ENCODE results near the gene PROSER2. TPM values are rescaled to one million over a fixed set of nuclear protein-coding genes. Genes with fewer than 3 reads are reported as not detected.

Gene PROSER2
- polyA plus RNA-seq, 2 of the 4 experiments (the other 2 are of a cell fraction), result 10.1 to 14.4 TPM

GRCh38 chr10:11773761-11774441, 49.3 kb upstream of the PROSER2 start (continued):
- TF ChIP-seq NR3C1 (IDR thresholded peaks at IDR 0.05) (no peak), EHF (CRISPR knock-in tag; IDR thresholded peaks at IDR 0.05) (no peak), ZSCAN20 (CRISPR knock-in tag; IDR thresholded peaks at IDR 0.05) (no peak), MAFK (IDR thresholded peaks at IDR 0.05; ENCODE audit: partially characterized antibody) (no peak), HMGXB4 (CRISPR knock-in tag; IDR thresholded peaks at IDR 0.05; ENCODE audit: borderline replicate concordance) (no peak), USF2 (IDR thresholded peaks at IDR 0.05) (no peak)

GRCh38 chr10:11775412-11775811, 47.7 kb upstream of the PROSER2 start:
- no peak for DNase-seq (ENCODE audit: low read depth in 1 of 2, low spot score in 1 of 2)
- no peak for FAIRE-seq
- TF ChIP-seq TP53 (CRISPR knock-in tag; IDR thresholded peaks at IDR 0.05) (no peak), SMC3 (IDR thresholded peaks at IDR 0.05) (no peak), PBX3 (IDR thresholded peaks at IDR 0.05) (no peak), EP300 (IDR thresholded peaks at IDR 0.05) (no peak), REST (IDR thresholded peaks at IDR 0.05) (no peak), FOSL2 (IDR thresholded peaks at IDR 0.05) (no peak), FOSL2 (CRISPR knock-in tag; IDR thresholded peaks at IDR 0.05) (no peak), CHD4 (IDR thresholded peaks at IDR 0.05; ENCODE audit: borderline replicate concordance) (no peak), MAZ (IDR thresholded peaks at IDR 0.05; ENCODE audit: borderline replicate concordance, low read depth, low read length) (no peak), USF2 (IDR thresholded peaks at IDR 0.05) (no peak), HOXA7 (CRISPR knock-in tag; IDR thresholded peaks at IDR 0.05) (no peak)
- ChIA-PET POLR2A (no interaction called here), CTCF (interaction anchor here (1.2 to 4.4 kb wide), 2 partner anchors 7 to 211 kb away, joined by 3 to 29 read pairs; no protein-coding TSS in a partner anchor)
- WGBS (ENCODE audit: missing lambda C conversion rate), result 56% methylated on average over 5 of the region's 5 CpGs
- Histone ChIP-seq H3K27ac (no peak overlapping the region), H3K4me3 (no peak overlapping the region), H3K4me2 (no peak overlapping the region), H3K9me3 (no peaks in the 10 kb centered on the region), H3K4me1 (peaks cover 8% of the 10 kb centered on the region; the same call in 1 of the 3 replicates)
- ATAC-seq, result no peak

All from A549 (cell line).